NCI-H1417 (cell line): ENCODE measurements around the gene ZNF202.
"Not testable (repeated sequence)": the region's sequence is repeated elsewhere in the genome, so short reads cannot be mapped to it uniquely, and the experiment has no call there.

Experiments
- DNase-seq, 3 experiments: peaks; one replicate each; lab custom pipeline; 2025; lab: John Stamatoyannopoulos, UW

The ZNF202 gene

GRCh38 chr11:123742031-123742723 lies 717 bp upstream of the ZNF202 start:
- no peak for DNase-seq

DNA sequence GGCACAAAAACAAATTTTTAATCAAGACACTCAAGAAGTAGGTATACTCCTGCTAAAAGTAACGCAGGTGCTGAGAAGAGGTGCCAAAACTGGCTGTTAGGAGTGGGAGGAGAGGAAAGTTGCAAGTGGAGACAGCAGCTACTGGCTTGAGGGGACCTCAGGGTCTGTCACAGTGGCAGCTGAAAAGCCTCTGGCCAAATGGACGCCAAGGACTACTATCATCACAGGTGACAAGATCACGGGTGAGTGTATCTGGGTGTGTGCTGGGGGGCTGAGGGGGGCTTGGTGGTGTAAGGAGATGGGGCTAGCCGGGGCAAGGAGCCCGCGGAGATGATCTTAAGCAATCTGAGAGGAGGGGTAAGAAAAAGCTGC lies 687 bp downstream of the ZNF202 start:
- DNase-seq = peak in 1 of 3 experiments; percentile 37

GRCh38 chr11:123738374-123738773 lies 3.1 kb downstream of the ZNF202 start:
- no peak for DNase-seq

DNA sequence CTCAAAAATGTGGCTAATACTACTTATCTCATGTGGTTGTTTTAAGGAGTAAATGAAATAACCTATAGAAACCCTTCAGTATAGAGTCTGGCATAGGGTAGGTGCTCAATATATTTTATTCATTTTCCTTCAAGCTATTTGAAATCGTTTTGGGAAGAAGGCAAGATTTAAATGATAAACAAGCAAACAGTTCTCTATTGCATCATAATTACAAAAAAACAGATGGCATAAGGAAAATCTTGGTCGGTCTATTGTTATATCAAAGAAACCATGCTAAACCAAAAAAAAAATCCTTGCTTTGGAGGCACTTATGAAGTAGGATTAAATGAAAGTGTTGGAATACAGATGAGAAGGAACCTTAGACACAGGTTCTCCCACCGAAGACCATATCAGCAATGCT lies 4.7 kb downstream of the ZNF202 start:
- DNase-seq = no peak

DNA sequence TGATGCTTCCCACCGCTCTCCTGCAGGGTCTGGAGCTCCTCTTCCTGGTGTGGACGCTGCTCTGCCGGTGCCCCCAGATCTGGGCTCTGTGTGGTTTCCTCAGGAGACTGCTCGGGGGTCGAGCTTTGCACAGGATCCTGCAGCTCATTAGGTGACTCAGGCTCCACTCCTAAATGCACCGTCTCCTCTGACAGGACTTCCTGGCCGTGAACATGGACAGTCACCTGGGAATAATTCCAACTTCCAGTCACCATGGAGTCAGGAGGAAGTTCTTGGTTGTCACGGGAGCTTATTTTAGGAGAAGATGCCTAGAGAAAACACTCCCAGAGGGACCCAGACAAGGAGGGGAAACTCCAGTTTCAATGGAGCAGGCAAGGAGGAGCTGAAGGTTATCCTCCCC lies 11.9 kb downstream of the ZNF202 start:
- DNase-seq = no peak

DNA sequence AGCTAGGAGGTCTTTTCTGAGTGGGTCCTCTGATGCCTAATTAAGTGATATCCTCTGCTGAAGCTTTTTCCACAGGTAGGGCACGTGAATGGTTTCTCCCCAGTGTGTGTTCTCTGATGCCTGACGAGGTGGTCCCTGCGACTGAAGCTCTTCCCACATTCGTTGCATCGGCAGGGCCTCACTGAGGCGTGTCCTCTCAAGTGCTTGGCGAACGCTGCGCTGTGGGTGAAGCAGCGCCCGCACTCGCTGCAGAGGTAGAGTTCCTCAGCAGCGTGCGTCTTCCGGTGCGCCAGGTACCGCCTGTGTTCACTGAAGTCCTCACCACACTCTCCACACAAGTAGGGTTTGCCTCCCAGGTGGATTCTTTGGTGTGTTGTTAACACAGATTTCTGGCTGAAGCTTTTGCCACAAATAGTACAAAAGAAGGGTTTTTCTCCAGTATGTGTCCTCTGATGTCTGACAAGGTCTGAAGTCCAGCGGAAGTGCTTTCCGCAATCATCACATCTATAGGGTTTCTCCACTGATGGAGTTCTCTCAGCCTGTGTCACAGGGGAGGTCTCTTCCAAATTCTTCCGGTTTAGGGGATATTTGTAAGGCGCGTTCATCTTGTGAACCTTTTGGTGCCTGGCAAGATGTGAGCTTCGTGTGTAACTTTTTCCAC lies 15.3 kb downstream of the ZNF202 start:
- DNase-seq = no peak

DNA sequence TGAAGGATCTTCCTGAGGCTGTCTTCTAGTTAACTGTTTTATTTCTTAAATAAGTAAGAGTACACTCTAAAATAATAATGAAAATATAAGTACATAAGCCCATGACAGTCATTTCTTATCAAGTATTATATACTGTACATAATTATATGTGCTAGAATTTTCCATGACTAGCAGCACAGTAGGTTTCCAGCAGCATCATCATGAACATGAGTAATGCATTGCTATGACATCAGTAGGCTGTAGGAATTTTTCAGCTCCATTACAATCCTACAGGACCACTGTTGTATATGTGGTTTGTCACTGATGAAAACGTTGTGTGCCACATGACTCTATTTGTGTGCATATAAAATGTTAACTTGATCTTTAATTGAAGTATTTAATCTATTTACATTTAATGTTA lies 22.0 kb downstream of the ZNF202 start:
- DNase-seq = no peak

DNA sequence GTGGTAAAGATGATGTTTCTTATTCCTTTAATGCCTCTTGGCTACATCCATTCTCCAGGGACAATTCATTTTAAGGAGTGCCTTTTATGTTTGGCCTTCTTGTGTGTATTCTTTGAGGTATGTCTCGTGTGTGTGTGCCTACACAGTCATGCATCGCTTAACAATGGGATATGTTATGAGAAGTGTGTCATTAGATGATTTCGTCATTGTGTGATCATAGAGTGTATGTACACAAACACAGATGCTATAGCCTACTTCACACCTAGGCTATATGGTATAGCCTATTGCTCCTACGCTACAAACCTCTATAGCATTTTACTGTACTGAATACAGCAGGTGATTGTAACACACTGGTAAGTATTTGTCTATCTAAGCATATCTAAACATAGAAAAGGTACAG lies 23.0 kb downstream of the ZNF202 start:
- peak in 1 of 3 experiments; percentile 24 for DNase-seq

- no peak for DNase-seq
Measured at GRCh38 chr11:123718063-123718462, 23.4 kb downstream of the ZNF202 start.

- DNase-seq = not testable (repeated sequence)
Measured at GRCh38 chr11:123712627-123713026, 28.8 kb downstream of the ZNF202 start.

- peak; percentile 67 to 91 (median 76) for DNase-seq
Measured at GRCh38 chr11:123707606-123708205, 33.8 kb downstream of the ZNF202 start.

GRCh38 chr11:123707206-123707605 lies 34.3 kb downstream of the ZNF202 start:
- no peak for DNase-seq

- DNase-seq = peak in 1 of 3 experiments; percentile 61
Measured at GRCh38 chr11:123704341-123704740, 37.1 kb downstream of the ZNF202 start.

DNA sequence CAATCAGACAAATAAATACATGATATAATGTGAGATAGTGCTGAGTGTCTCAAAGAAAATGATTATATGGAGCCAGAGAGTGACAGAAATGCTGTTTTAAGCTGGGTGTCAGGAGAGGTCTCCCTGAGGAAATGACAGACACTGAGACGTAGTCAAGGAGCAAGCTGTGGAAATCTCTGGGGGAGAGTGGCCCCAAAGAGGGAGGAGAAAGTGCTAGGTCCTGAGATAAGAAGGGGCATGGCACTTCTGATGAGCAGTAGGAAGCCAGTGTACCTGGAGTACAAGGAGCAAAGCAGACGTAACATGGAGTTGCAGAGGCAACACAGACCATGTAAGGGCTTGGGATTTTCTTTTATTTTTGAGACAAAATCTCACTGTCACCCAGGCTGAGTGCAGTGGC lies 38.8 kb downstream of the ZNF202 start:
- DNase-seq = no peak

- DNase-seq = peak in 1 of 3 experiments; percentile 63
Measured at GRCh38 chr11:123702139-123702538, 39.3 kb downstream of the ZNF202 start.

DNA sequence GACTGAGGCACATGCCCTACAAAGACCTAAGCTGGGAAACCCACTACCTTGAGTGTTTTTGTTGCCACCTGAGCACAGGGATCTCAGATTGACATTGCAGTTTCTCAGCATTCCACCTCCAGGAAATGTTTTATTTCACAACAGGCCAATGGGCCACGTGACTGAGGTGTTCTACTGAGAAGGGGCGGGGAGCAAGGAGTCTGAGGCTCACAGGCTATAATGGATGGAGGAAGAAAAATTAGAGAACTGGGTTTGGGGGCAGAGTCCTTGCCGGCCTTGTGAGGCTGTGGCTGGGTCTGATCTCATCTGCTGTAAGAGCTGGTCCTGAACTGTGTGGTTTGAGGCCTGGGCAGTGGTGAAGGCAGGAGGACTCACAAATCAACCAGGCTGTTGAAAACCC lies 40.7 kb downstream of the ZNF202 start:
- no peak for DNase-seq

DNA sequence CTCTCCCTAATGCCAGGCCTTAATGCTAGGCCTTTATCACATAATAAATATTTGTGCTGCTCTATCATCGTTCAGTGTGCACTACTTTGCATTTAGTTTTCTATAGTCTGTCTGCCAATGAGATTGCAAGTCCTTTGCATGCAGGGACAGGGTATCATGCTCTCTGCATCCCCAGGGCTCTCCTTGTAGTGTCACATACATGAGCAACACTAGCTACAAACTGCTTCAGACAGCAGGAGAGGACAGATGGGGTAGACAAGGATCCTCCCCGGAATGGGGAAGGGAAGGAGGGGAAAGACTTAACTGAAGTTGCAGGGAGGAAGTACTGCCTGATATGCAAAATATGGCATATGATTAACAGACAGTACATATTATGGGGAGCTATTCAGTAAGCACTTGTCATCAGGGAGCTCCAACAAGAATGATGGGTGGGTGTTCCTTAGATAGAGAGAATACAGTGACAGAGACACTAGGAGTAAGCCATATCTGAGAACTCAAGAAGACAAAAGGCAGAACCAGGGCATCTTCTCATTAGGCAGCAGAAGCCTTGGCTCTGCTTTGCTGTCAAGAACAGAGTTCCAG lies 42.8 kb downstream of the ZNF202 start:
- DNase-seq = no peak

DNA sequence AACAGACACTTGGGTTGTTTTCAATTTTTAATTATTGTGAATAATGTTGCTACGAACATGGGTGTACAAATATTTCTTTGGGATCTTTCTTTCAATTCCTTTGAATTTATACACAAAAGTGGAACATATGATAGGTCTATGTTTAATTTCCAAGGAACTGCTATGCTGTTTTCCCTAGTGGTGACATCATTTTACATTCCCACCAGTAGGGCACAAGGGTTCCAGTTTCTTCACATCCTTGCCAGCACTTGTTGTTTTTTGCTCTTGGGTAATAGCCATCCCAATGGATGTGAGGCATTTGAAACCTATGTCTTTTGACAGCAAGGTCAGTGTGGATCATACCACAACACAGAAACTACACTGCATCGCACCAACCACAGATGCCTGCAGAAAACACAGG lies 45.3 kb downstream of the ZNF202 start:
- no peak for DNase-seq

GRCh38 chr11:123695231-123695630 lies 46.2 kb downstream of the ZNF202 start:
- no peak for DNase-seq

DNA sequence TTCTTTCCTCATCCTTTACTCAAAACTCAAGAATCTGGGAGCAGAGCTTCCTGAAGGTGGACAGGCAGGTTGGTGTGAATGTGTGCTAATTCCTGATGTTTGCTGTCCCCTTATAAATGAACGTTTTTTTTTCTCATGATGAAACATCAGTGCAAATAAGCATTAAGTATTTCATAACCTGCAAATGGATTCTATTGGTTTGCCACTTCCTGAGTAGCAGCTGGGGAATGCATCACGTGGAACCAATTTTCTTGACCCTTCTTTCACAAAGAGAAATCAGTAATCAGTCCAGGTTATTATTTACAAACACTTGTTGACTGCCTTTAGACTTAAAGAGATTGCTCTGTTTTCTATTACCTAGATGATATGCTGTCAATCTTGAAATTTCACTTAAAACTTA lies 46.9 kb downstream of the ZNF202 start:
- DNase-seq = no peak

DNA sequence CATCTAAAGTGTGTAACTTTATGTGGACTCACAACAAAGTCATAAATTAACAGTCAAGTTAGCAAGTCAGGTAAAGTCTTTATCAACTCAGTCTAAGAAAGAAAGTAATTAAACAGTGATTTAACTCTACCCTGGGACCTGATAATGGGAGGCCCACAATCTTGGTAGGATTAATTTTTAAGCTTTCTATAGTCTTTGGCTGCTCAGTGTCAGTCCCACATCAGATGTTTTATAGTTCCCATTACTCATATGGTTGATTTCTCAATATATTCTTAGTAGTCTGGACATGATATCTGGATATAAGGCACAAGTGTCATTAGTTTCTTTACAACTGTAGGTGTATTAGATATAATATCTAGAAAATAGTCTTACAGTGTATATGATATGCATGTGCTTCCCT lies 48.5 kb downstream of the ZNF202 start:
- no peak for DNase-seq

DNA sequence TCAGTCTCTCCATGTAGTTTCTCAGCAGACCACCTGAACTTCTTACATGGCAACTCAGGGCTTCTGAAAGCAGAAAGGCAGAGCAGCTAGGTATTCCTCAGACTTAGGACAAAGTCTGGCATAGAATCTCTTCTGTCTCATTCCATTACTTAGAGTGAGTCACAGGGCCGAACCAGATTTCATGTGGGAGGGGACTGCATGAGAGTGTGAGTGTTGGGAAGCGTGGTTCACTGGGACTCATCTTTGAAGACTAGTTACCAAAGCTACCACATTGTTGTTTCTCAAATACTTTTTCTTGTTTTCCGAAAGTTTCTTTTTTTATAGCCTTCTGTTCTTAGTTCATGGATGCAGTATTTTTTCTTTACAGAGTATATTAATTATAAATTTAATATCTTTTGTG lies 51.0 kb downstream of the ZNF202 start:
- DNase-seq = no peak

- DNase-seq = no peak
Measured at GRCh38 chr11:123684601-123685000, 56.9 kb downstream of the ZNF202 start.
